Gastrocnemius medialis (tissue), 4 donors: ENCODE measurements around the gene YARS2.

Experiments
- POLR2A ChIP-seq, 2 donors: fragments of 450-650 bp; IDR thresholded peaks; one replicate each; pipeline ENCODE4 v1.6.1; 2017; ENCODE audit warnings: antibody characterized with exemption in 2 of 2, mild to moderate bottlenecking in 2 of 2, moderate library complexity in 2 of 2
- TF ChIP-seq, protein P1 (sequence below), 5 experiments: fragments of 450-650 bp in 3 of 5; fragments of 200-600 bp in 2 of 5; sonication (generic) in 2 of 5; IDR thresholded peaks in 4 of 5; conservative IDR thresholded peaks in 1 of 5; 1 replicate in 4 of 5; 2 replicates in 1 of 5; pipeline ENCODE4 v1.5.1; 2016 to 2019; ENCODE audit warnings: antibody characterized with exemption in 5 of 5, mild to moderate bottlenecking in 3 of 5, moderate library complexity in 3 of 5

DNA sequence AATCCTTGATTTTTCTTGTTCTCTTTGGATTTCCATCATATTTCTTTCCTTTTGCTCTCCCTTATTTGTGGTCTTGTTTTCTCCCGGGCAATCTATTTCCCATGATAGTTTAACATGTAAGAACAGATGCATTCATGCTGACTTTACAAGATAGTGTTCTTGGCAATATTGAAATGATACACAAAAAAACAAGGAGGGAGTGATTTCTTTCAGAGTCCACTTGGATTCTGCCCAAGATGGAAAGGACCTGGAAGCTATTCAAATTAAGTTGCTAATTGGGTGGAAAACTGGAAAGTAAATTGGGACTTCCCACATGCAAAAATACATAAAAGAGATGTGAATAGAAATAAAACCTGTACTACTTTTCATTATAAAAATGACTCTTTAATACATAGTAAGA lies 14.4 kb upstream of the YARS2 start:
- TF ChIP-seq, protein P1, sequence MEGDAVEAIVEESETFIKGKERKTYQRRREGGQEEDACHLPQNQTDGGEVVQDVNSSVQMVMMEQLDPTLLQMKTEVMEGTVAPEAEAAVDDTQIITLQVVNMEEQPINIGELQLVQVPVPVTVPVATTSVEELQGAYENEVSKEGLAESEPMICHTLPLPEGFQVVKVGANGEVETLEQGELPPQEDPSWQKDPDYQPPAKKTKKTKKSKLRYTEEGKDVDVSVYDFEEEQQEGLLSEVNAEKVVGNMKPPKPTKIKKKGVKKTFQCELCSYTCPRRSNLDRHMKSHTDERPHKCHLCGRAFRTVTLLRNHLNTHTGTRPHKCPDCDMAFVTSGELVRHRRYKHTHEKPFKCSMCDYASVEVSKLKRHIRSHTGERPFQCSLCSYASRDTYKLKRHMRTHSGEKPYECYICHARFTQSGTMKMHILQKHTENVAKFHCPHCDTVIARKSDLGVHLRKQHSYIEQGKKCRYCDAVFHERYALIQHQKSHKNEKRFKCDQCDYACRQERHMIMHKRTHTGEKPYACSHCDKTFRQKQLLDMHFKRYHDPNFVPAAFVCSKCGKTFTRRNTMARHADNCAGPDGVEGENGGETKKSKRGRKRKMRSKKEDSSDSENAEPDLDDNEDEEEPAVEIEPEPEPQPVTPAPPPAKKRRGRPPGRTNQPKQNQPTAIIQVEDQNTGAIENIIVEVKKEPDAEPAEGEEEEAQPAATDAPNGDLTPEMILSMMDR (IDR thresholded peaks at IDR 0.05 in 4 of 5, conservative IDR thresholded peaks at IDR 0.05 in 1 of 5), result no peak
- no peak for TF ChIP-seq POLR2A (IDR thresholded peaks at IDR 0.05)
